NCI-H2227 (cell line): ENCODE data around the gene SIN3B.
"Not testable (repeated sequence)": the region's sequence is repeated elsewhere in the genome, so short reads cannot be mapped to it uniquely, and the experiment has no call there.

Experiments used
- DNase-seq: peaks from one replicate; lab custom pipeline; 2025; ENCODE audit not compliant: unreplicated experiment; lab: John Stamatoyannopoulos, UW

SIN3B gene

DNA sequence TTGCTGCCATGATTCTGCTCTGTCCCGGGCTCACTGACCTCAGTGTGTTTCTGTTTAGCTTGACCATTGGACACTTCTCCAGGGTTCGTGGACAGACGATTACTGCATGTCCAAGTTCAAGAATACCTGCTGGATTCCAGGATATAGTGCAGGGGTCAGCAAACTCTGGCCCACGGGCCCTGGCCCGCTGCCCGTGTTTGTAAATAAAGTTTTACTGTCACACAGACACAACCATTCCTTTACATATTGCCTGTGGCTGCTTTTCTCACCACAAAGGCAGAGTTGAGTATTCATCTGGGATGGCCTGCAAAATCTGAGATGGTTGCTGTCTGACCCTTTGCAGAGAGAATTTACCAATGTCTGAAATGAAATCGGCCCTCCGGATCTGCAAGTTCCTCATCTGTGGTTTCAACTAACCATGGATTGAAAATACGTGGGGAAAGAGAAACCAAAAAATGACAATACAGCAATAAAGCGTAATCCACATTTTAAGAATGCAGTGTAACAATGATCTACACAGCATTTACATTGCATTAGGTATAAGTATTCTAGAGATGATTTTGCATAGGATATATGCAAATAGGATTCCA is 33.7 kb downstream of the SIN3B start:
- DNase-seq: no peak

DNA sequence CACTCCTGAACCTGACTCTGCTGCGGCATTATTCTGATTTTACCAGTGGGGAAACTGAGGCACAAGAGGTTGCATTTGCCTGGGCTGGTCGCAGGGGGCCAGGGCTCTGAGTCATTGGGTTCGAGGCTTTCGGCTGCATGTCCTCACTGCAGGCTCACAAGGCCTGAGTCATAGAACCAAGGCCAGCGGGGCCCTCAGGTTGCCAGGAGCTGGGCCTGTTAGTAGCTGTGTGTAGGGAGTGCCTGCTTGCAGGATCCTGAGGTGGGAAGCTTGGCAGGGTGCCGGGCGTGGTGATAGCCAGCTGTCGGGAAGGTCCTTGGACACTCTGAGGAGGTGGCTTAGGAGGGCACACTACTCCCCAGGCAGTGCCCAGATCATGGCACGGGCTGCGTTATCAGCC is 38.0 kb downstream of the SIN3B start:
- no peak for DNase-seq

DNA sequence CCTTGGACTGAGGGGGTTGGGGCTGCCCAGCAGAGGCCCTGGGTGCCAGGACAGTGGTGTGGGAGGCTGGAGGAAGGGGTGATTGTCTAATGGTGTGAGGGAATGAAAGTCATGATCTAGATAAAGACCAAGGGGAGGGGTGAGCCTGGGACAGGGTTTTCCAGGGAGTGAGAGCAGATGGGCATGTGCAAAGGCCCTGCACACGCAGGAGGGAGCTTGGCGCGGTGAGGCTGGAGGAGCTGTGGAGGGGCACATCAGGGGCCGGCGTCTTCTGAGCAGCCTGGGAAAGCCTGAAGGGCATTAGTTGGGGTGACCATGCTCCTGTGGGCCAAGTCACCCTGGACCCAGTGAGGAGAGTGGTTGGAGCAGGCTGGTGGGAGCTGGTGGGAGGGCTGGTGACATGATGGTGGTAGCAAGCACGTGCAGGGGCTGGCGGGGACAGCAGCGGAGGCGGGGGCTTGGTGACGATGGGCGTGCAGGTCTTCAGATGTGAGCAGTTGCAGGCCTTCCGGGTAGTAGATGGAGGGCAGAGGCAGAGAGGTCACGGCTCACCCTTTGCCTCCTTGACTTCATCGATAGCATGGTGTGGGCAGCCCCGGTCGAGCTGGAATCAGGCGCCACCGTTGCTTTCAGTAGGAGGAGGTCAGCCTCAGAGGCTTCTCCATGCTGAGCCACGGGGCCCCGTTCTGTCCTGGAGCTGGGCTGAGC is 39.4 kb downstream of the SIN3B start:
- DNase-seq: no peak

DNA sequence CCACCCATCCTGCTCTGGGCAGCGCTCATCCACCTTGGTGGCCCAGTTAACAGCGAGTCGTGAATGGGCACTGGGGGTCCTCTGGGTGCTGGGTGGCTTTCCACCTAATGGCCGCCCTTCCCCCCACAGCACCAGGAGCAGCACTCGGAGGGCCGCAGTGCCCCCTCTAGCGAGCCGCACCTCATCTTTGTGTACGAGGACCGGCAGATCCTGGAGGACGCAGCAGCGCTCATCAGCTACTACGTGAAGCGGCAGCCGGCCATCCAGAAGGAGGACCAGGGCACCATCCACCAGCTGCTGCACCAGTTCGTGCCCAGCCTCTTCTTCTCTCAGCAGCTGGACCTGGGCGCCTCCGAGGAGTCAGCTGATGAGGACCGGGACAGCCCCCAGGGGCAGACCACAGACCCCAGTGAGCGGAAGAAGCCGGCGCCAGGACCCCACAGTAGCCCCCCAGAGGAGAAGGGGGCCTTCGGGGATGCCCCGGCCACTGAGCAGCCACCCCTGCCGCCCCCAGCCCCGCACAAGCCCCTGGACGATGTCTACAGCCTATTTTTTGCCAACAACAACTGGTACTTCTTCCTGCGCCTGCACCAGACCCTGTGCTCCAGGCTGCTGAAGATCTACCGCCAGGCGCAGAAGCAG is 40.3 kb downstream of the SIN3B start:
- no peak for DNase-seq

DNA sequence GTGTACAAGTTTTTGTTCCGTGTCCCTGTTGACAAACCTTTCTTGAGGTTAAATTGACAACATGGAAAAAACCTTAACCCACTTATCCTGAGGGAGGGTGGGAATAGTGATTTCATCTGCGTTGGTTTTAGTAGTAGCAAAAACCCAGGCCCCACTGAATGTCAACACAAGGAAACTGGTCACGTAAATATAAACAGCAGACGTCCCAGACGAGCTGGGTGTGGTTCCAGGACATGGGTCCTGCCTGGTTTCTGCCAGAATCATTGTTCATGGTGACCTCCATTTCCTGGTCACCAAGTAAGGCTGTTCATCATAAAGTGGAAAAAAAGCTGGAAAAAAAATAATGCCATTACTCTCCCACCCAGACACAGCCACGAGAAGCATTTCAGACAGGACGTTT is 42.7 kb downstream of the SIN3B start:
- no peak for DNase-seq

DNA sequence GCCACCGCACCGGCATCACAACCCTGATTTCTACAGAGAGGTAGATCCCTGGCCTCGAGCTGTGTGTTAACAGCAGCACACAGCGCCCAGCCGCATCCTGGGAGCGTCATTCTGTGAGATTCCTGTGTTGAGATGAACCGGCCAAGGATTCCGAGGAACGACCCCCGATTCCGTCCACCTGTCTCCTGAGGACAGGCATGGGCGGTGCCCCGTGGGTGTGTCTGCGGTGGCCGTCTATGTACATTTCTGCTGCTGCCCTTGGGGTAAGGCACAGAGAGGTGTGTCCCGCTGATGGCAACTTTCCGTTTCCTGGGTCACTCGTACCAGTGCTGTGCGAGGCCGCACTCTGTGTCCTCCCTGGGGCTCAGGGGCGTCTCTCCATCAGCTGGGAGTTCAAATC is 43.5 kb downstream of the SIN3B start:
- no peak for DNase-seq

DNA sequence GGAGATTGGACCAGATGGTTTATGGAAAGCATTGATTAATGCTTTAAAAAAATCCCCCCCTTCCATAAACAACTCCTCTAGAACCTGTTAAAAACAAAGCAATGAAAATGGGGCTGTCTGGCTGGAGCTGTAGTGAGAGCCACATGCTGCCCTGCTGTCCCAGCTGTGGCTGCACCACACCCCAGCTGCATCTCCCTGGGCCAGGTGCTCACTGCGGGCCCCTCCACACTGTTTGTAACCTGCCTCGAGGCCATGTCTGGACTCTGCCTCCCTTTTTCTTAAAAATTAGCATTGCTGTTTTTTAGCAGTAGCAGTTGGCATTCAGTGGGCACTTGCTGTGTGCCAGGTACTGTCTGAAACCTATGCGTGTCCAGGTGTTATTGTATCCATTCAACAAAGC is 44.4 kb downstream of the SIN3B start:
- DNase-seq: no peak

DNA sequence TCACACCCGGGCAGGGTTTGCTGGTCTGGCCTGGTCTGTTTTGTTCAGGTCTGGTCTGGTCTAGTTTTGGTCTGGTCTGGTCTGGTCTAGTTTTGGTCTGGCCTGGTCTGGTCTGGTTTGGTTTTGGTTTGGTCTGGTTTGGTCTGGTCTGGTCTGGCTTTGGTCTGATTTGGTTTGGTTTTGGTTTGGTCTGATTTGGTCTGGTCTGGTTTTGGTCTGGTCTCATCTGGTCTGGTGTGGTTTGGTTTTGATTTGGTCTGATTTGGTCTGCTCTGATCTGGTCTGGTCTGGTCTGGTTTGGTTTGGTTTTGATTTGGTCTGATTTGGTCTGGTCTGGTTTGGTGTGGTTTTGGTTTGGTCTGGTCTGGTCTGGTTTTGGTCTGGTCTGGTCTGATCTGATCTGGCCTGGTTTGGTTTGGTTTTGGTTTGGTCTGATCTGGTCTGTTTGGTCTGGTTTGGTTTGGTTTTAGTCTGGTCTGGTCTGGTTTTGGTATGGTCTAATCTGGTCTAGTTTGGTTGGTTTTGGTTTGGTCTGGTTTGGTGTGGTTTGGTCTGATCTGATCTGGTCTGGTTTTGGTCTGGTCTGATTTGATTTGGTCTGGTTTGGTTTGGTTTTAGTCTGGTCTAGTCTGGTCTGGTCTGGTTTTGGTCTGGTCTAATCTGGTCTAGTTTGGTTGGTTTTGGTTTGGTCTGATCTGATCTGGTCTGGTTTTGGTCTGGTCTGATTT is 45.2 kb downstream of the SIN3B start:
- no peak for DNase-seq

DNA sequence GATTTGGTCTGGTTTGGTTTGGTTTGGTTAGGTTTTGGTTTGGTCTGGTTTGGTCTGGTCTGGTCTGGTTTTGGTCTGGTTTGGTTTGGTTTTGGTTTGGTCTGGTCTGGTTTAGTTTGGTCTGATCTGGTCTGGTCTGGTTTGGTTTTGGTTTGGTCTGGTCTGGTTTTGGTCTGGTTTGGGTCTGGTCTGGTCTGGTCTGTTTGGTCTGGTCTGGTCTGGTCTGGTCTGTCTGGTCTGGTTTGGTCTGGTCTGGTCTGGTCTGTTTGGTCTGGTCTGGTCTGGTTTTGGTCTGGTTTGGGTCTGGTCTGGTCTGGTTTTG is 45.7 kb downstream of the SIN3B start:
- not testable (repeated sequence) for DNase-seq

DNA sequence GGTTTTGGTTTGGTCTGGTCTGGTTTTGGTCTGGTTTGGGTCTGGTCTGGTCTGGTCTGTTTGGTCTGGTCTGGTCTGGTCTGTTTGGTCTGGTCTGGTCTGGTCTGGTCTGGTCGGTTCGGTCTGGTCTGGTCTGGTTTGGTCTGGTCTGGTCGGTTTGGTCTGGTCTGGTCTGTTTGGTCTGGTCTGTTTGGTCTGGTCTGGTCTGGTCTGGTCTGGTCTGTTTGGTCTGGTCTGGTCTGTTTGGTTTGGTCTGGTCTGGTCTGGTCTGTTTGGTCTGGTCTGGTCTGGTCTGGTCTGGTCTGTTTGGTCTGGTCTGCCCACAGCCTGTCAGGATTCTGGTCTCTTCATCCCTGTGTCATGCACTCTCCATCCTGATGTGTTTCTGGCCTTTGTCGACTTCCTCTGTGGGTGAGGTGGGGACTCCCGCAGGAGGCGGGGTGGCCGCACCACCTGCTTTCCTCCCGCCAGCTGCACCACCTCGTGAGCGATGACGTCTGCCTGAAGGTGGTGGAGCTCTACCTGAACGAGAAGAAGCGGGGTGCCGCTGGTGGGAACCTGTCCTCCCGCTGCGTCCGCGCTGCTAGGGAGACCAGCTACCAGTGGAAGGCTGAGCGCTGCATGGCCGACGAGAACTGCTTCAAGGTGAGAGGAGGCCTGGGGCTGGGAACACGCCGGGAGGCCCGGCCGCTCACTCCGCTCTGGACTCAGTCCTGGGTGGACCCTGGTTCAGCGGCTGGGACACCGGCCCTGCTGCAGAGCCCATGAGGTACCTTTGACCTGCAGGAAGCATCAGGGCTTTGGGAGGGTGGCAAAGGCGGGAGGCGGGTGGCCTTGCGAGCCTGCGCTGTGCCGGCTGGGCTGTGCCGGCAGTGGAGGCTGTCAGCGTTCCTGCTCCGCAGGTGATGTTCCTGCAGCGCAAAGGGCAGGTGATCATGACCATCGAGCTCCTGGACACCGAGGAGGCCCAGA is 46.7 kb downstream of the SIN3B start:
- no peak for DNase-seq

DNA sequence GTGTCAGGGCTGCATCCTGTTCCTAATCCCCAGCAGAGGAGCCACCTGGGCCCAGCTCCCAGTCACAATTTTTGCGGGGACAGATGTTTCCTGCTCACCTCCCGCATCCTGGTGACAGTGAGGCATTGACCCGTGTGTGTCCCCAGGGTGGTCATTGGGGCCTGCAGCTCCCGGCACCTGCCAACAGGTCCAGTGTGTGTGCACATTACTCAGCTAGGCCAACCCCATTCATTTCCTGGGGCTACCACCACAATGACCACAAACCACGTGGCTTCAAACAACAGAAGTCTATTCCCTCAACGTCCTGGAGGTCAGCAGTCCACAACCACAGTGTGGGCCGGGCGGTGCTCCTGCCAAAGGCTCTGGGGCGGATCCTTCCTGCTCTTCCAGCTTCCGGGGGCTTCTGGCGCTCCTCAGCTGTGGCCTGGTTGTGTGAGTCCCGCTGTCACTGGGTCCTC is 47.7 kb downstream of the SIN3B start:
- no peak for DNase-seq

DNA sequence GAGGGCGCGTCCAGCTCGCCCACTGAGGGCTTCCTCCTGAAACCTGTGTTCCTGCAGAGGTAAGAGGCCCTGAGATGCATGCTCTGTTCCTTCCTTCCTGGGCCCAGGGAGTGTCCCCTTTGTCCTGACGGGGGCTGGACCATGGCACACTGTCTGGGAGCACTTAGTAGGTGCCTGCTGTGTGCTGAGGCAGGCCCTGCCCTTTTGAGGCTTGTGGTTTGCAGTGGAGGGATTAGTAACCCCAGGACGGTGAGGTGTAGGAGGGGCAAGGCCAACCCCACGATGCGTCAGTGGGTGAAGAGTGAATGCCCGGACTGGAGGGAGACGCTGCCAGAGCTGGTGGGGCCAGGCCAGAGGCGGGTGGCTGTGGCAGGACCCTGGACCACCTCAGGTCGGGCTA is 48.4 kb downstream of the SIN3B start:
- no peak for DNase-seq

DNA sequence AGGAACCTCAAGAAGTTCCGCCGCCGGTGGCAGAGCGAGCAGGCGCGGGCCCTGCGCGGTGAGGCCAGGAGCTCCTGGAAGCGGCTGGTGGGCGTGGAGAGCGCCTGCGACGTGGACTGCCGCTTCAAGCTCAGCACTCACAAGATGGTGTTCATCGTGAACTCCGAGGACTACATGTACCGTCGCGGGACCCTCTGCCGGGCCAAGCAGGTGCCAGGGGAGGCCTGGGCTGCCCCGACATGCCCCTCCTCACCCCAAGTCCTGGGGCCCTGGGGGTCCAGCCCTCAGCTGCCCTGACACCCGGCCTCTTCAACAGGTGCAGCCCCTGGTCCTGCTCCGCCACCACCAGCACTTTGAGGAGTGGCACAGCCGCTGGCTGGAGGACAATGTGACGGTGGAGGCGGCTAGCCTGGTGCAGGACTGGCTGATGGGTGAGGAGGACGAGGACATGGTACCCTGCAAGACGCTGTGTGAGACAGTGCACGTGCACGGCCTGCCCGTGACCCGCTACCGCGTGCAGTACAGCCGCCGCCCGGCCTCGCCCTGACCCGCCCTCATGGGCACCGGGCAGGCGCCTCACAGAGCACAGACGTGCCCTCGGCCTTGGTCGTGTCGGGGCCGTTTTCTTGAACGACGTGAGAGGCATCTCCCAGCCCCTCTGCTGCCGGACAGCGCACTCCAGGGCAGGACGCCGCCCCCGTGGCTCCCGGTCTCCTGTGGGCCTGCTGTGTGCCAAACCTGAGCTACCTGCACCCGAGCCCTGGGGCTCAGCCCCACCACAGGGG is 49.2 kb downstream of the SIN3B start:
- DNase-seq: no peak

DNA sequence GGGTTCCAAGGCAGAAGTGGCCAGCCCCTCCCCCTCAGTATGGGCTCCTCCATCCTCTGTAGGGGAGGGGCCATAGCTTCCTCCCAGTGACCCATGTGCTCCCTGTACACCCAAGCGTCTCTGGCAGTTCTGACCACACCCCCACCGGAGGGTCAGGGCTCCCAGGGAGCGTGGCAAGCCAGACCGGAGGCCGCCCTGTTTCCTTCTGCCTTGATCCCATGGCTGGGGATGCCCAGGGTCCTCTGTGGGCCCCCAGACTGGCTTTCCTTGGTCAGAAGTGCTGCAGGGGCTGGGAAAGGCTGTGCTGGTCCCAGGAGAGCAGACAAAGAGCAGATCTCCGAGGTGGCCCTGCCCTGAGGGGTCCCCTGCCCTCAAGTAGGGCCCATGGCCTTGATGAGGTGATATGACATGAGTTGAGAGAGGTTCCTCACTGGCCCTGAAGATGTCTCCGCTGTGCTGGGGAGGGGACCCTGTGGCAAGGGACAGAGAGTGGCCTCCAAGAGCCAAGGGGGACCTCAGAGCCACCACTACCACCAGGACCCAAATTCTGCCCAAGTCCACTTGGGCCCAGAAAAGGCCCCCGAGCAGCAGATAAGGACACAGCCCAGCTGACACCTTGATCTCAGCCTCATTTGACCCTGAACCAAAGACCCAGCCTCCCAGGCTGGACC is 51.8 kb downstream of the SIN3B start:
- DNase-seq: no peak

DNA sequence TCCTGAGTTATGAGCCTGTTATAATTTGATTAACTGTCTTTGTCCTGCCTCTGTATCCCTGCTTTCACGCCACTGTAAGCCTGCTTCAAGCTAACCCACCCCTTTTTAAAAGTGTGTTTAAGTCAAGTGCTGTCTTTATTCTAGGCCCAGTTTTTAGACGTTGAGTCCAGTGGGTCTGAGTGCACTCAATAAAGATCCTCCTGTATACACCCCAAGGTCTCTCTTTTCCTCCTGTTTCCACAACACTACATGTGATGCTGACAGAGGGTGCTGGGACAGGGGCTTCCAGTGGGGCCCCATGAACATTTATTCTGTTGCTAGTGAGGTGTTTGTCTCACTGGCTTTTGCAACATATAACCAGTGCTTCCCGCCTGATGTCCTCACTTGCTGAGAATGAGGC is 52.9 kb downstream of the SIN3B start:
- DNase-seq: no peak

DNA sequence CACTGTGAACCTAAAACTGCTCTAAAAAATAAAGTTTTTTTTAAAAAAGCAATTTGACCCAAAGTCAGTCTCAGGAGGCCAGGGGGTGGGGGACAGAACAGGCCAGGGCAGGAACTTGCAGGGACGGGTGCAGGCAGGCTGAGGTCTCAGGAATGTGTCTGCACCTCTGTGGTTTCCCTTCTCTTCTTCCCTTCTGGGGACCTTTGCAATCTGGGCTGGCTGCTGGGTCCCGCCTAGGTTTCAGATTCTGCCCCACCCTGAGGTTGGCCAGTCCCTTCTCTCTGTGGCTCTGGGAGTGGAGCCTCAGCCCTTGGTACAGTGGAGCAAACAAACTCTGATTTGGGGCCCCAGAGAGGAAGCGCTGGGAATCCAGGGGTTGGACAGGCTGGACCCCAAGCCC is 54.3 kb downstream of the SIN3B start:
- DNase-seq: no peak

DNA sequence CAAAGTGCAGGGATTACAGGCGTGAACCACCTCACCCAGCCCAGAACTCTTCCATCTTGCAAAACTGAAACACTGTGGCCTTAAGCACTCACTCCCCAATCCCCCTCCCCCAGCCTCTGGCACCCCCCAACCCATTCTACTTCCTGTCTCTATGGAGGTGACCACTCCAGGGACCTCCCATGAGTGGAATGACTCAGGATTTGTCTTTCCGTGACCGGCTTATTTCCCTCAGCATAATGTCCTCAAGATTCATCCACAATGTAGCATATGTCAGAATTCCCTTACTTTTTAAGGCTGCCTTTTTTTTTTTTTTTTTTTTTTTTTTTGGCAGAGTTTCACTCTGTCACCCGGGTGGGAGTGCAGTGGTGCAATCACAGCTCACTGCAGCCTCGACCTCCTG is 56.0 kb downstream of the SIN3B start:
- no peak for DNase-seq

DNA sequence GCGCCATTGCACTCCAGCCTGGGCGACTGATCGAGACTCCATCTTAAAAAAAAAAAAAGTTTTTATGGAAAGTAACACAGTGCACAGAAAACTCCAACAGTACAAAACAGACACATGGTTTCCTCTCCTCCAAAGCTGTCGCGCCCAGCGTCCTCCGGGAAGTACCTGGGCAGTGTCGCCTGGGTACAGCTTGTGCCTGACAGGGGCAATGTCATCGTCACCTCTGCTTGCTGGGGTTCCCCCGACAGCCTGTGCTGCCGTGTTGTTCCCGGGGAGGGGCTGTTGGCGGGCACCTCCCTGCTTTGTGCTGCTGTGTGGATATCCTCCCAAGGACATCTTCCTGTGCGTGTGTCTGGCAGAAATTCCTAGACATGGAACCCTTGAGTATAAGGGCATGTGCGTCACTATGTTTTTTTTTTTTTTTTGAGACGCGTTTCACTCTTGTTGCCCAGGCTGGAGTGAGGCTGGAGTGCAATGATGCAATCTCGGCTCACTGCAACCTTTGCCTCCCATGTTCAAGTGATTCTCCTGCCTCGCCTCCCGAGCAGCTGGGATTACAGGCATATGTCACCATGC is 57.2 kb downstream of the SIN3B start:
- DNase-seq: no peak
